HepG2 (cell line): ENCODE results near the gene IL11RA. TPM values are rescaled to one million over a fixed set of nuclear protein-coding genes. Genes with fewer than 3 reads are reported as not detected.

Experiments used
- BCLAF1 ChIP-seq: fragments of 450-650 bp; IDR thresholded peaks from 2 replicates; pipeline ENCODE4 v1.6.1; 2017; ENCODE audit warnings: mild to moderate bottlenecking
- MED8 ChIP-seq: sonication (generic); formaldehyde crosslinking; IDR thresholded peaks from 2 replicates; pipeline ENCODE4 v1.8.1; 2023; ENCODE audit warnings: mild to moderate bottlenecking, missing genetic modification reagents; ENCODE audit not compliant: insufficient replicate concordance
- SNAPC5 ChIP-seq: sonication (generic); formaldehyde crosslinking; IDR thresholded peaks from 2 replicates; pipeline ENCODE4 v1.8.1; 2023; ENCODE audit warnings: mild to moderate bottlenecking, missing genetic modification reagents, borderline replicate concordance
- ZBTB26 ChIP-seq: IDR thresholded peaks from 2 replicates; pipeline ENCODE4 v1.6.1; 2016; ENCODE audit warnings: missing compliant biosample characterization, missing genetic modification reagents, borderline replicate concordance
- ZHX2 ChIP-seq, 2 experiments: sonication (generic) in 1 of 2; formaldehyde crosslinking in 1 of 2; IDR thresholded peaks; 2 replicates each; pipeline versions ENCODE4 v1.6.1 to v1.9.0; 2014 to 2022; ENCODE audit warnings: antibody characterized with exemption in 1 of 2, borderline replicate concordance in 1 of 2, inconsistent platforms in 1 of 2, low read depth in 1 of 2, missing genetic modification reagents in 1 of 2
- ZNF101 ChIP-seq: sonication (generic); formaldehyde crosslinking; IDR thresholded peaks from 2 replicates; pipeline ENCODE4 v1.4.0; 2020; ENCODE audit warnings: mild to moderate bottlenecking, low read depth, missing genetic modification reagents, borderline replicate concordance
- ZNF30 ChIP-seq: sonication (generic); formaldehyde crosslinking; IDR thresholded peaks from 2 replicates; pipeline ENCODE4 v1.5.0; 2020; ENCODE audit warnings: mild to moderate bottlenecking, missing genetic modification reagents
- ZNF589 ChIP-seq: sonication (generic); formaldehyde crosslinking; conservative IDR thresholded peaks from 2 replicates; pipeline ENCODE4 v1.8.0; 2022; ENCODE audit warnings: mild to moderate bottlenecking, moderate library complexity, missing genetic modification reagents
- ZNF687 ChIP-seq: sonication (generic); formaldehyde crosslinking; IDR thresholded peaks from 2 replicates; pipeline ENCODE4 v1.5.1; 2020; ENCODE audit warnings: mild to moderate bottlenecking, missing genetic modification reagents, moderate library complexity
- polyA plus RNA-seq, 8 experiments: library from polyadenylated mRNA; depleted of rRNA in 3 of 8; stranded (reverse) in 7 of 8; unstranded in 1 of 8; fragments of >200 nt; fragmentation: Illumina TruSeq in 4 of 8; extraction: Trizol in 4 of 8; gene quantifications; 2 replicates each; pipeline versions ENCODE4 v1.2.1 to v1.2.3, GENCODE V29; 2011 to 2016; ENCODE audit warnings: low read depth in 4 of 8, missing spikeins in 1 of 8, mixed read lengths in 1 of 8; ENCODE audit not compliant: insufficient read depth in 1 of 8
- total RNA-seq, 5 experiments: library from RNA; depleted of rRNA; stranded (reverse); fragments of >200 nt; fragmentation: Illumina TruSeq; extraction: Trizol; gene quantifications; 2 replicates each; pipeline ENCODE4 v1.2.3, GENCODE V29; 2016; ENCODE audit warnings: low read depth in 1 of 5

The IL11RA gene
- total and polyA plus RNA-seq, 2 of the 13 experiments (the other 11 are each of a cell fraction or from before 2014, with no cell fraction given), result 2.0 to 4.2 TPM

- TF ChIP-seq ZHX2 (IDR thresholded peaks at IDR 0.05; ENCODE audit: low read depth) (no peak), ZHX2 (CRISPR knock-in tag; IDR thresholded peaks at IDR 0.05; ENCODE audit: borderline replicate concordance) (no peak), ZNF589 (CRISPR knock-in tag) (peak; percentile 78), MED8 (CRISPR knock-in tag) (peak; percentile 84), ZNF101 (CRISPR knock-in tag) (no peak), BCLAF1 (no peak), ZNF30 (CRISPR knock-in tag) (0 out of 2 replicates have a peak, but pooled peaks have one; percentile 28), ZNF687 (CRISPR knock-in tag) (peak; percentile 96), ZBTB26 (CRISPR knock-in tag) (peak; percentile 40; the same call in 1 of the 2 replicates), SNAPC5 (CRISPR knock-in tag) (no peak)
These were observed 5.5 kb upstream of the IL11RA start, which contains the start of gene GALT (continued) for GRCh38 chr9:34646211-34647083.
